GM12865 (cell line): ENCODE results near the gene CTSD.

Experiments used
- DNase-seq: peaks from one replicate; pipeline ENCODE4 v3.0.0; 2010; ENCODE audit warnings: low read depth
- H3K4me3 ChIP-seq: 2 replicates; pipeline ENCODE4 v1.5.1; 2011; ENCODE audit warnings: mild to moderate bottlenecking, low read depth, low read length, control low read depth
- TF ChIP-seq, protein P1 (sequence below): IDR thresholded peaks from 2 replicates; pipeline ENCODE4 v1.5.1; 2011; ENCODE audit warnings: low read length, control low read depth, low read depth, inconsistent platforms; ENCODE audit not compliant: insufficient read depth; ENCODE audit errors: missing control alignments

The CTSD gene

GRCh38 chr11:1780700-1781592 is 17.2 kb upstream of the CTSD start:
- H3K4me3 ChIP-seq = no peak overlapping the region
- DNase-seq = no peak
- TF ChIP-seq, protein P1, sequence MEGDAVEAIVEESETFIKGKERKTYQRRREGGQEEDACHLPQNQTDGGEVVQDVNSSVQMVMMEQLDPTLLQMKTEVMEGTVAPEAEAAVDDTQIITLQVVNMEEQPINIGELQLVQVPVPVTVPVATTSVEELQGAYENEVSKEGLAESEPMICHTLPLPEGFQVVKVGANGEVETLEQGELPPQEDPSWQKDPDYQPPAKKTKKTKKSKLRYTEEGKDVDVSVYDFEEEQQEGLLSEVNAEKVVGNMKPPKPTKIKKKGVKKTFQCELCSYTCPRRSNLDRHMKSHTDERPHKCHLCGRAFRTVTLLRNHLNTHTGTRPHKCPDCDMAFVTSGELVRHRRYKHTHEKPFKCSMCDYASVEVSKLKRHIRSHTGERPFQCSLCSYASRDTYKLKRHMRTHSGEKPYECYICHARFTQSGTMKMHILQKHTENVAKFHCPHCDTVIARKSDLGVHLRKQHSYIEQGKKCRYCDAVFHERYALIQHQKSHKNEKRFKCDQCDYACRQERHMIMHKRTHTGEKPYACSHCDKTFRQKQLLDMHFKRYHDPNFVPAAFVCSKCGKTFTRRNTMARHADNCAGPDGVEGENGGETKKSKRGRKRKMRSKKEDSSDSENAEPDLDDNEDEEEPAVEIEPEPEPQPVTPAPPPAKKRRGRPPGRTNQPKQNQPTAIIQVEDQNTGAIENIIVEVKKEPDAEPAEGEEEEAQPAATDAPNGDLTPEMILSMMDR = no peak

- no peak for DNase-seq
- TF ChIP-seq, protein P1 = no peak
- H3K4me3 ChIP-seq = no peak overlapping the region
These were observed 16.3 kb upstream of the CTSD start for GRCh38 chr11:1779806-1780699.

DNA sequence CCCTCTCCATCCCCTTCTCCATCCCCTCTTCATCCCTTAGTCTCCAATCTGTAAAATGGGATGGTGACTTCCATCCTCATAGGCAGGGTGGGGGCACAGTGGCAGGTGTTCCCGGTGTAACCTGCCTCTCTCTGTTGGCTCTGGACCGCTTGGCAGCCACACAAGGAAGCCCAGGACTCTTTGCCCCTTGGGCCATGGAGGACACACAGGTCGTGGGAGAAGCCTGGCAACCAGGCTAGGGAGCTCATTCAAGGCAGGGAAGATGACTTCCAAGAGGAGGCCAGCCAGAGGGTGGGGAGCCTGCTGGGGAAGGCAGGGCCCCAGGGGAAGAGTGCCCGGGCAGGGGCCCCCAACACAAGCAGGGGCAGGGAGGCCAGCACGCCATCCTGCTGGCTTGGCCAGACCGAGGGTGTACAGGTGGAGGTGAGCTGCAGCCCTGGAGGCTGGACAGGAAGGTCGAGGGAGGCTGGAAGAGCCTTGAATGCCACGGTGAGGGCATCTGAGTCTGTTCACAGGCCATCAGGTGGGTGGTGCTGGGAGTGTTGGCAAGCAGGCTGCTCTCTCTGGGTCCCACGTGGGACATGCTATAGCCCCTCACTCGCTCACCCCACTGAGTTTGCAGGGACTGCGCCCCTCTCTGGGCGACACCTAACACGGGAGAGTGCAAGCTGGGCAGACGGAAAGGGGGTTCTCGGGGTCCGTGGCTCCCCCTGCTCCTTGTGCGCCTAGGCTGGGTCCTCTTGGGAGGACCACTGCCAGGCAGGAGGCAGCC is 15.5 kb upstream of the CTSD start:
- TF ChIP-seq, protein P1 = no peak
- DNase-seq = no peak
- no peak overlapping the region for H3K4me3 ChIP-seq

DNA sequence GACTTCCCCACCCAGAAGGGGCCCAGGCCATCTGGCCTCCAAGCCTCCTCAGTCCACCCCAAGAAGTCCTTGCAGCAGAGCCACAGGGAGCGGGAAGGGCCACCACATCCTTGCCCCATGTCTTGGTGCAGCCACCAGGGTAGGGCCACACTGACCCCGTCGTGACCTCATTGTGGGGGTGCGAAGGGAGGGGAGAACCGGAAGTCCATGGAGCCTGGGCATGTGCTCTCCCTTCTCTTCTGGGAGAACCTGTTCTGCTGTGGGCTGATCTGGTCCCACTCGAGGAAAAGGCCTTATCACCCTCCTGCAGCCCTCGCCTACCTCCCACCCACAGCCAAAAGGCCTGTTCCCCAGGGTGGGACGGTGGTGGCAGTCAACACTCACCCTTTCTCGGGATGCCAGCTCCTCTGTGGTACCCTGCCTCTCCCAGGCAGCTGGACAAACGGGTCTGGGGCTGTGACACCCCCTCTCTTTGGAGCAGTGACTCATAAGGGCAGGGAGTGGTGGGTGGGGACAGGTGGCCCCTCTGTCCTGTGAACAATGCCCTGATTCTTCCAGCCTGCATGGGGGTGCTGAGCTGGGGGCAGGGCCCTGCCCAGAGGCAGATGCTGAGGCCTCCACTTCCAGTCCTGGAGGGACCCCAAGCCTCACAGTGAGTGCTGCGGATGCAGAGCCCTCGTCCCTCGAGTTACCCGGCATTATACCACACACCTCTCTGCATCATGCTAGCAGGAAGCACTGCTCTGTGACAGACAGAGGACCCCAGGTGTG is 14.6 kb upstream of the CTSD start:
- no peak overlapping the region for H3K4me3 ChIP-seq
- TF ChIP-seq, protein P1 = no peak
- DNase-seq = no peak

DNA sequence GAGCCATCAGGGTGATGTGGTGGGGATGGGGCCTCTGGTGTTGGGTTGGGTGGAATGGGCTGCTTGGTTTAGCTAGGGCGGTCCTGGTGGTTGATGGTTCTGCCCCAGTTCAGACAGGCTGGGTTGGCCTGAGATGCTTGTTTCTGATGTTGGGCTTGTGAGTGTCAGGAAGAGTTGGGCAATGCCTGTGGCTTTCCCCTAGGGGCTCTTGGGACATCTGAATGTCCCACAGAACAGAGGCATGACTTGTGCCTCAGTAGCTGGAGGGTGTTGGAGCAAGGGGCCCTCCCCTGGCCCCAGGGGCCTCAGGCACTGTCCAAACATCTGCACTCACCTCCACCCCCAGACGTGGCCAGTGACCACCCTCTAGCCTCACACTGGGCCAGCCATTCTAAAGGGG is 14.0 kb upstream of the CTSD start:
- TF ChIP-seq, protein P1 = no peak
- DNase-seq = no peak
- H3K4me3 ChIP-seq = no peak overlapping the region
